Measurements from ENCODE around the gene CELA2A.

The CELA2A gene

GRCh38 chr1:15456313-15456954 lies at the start of gene CELA2A:
TSS of gene CELA2A (plus strand) at chr1:15456732. CDS start at chr1:15456754, 22 bp downstream.
- DNase-seq = no peak

GRCh38 chr1:15407580-15407979 lies 49.0 kb upstream of the CELA2A start:
- no peak for DNase-seq

- no peak for DNase-seq
These were observed 47.6 kb upstream of the CELA2A start for GRCh38 chr1:15408890-15409387.

- DNase-seq = peak; percentile 65 to 72
These were observed 46.9 kb upstream of the CELA2A start, which contains the start of gene EFHD2 for GRCh38 chr1:15409388-15410222. TSS of gene EFHD2 (plus strand) at chr1:15409888. CDS start at chr1:15409972, 84 bp downstream.

- DNase-seq = no peak
These were observed 46.2 kb upstream of the CELA2A start for GRCh38 chr1:15410223-15410883.

GRCh38 chr1:15410884-15411245 lies 45.7 kb upstream of the CELA2A start:
- no peak for DNase-seq

GRCh38 chr1:15411593-15412137 lies 44.9 kb upstream of the CELA2A start:
- no peak for DNase-seq

- DNase-seq = no peak
These were observed 44.2 kb upstream of the CELA2A start for GRCh38 chr1:15412175-15412800.

- DNase-seq = no peak
These were observed 43.7 kb upstream of the CELA2A start for GRCh38 chr1:15412843-15413242.

- no peak for DNase-seq
These were observed 42.7 kb upstream of the CELA2A start for GRCh38 chr1:15413563-15414444.

- no peak for DNase-seq
These were observed 42.0 kb upstream of the CELA2A start for GRCh38 chr1:15414445-15414983.

GRCh38 chr1:15417059-15417934 lies 39.2 kb upstream of the CELA2A start:
- DNase-seq = no peak

- DNase-seq = no peak
These were observed 37.6 kb upstream of the CELA2A start for GRCh38 chr1:15418806-15419515.

GRCh38 chr1:15420853-15421465 lies 35.6 kb upstream of the CELA2A start:
- no peak for DNase-seq

- DNase-seq = no peak
These were observed 33.7 kb upstream of the CELA2A start for GRCh38 chr1:15422871-15423270.

- DNase-seq = no peak
These were observed 33.0 kb upstream of the CELA2A start for GRCh38 chr1:15423355-15424077.

GRCh38 chr1:15424146-15424667 lies 32.3 kb upstream of the CELA2A start:
- peak; percentile 84 to 93 for DNase-seq

- no peak for DNase-seq
These were observed 31.6 kb upstream of the CELA2A start for GRCh38 chr1:15424981-15425380.

All from NCI-H187 (cell line).